Left kidney (tissue), 2 donors: ENCODE data around the gene SLCO4A1. TPM values are rescaled to one million over a fixed set of nuclear protein-coding genes. Genes with fewer than 3 reads are reported as not detected.
A peak's percentile ranks its signal among the peaks of the same experiment; 100 is the strongest.
"Not testable (repeated sequence)": the region's sequence is repeated elsewhere in the genome, so short reads cannot be mapped to it uniquely, and the experiment has no call there.

ENCODE experiments used
- DNase-seq: peaks from one replicate; pipeline ENCODE4 v3.0.0-alpha.2; 2013
- polyA plus RNA-seq: library from polyadenylated mRNA; unstranded; fragments of 120-200 nt; gene quantifications from one replicate; pipeline ENCODE4 v1.2.1, GENCODE V29; 2013; ENCODE audit not compliant: insufficient read length

Gene SLCO4A1
- polyA plus RNA-seq, 1 donor, result 2.0 TPM

DNA sequence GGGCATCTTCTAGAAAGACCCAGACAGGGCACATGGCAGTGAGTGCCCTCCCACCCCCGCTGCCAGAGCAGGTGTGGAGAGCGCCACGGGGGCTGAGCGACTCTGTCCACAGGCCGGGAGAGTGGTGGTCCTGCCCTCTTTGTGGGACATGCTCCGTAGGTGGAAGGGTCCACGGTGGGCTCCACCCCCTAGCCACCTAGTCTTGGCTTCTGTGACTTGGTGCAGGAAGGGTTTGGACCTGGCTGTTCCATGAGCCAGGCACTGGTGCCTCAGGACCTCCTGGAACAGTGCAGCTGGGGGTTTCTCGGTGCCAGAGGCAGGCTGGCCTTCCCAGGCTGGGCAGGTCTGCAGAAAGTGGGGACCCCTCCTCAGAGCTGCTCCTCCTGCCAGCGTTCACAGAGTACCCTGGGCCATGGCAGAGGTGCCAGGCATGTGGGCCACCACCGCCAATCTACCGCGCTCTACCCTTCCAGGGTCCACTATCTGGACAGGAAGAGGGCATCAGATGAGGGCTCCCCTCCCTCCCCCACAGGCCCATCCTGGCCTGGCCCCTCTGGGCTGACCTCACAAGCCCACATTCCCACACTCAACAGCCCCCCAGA is 23.0 kb downstream of the SLCO4A1 start:
- no peak for DNase-seq

DNA sequence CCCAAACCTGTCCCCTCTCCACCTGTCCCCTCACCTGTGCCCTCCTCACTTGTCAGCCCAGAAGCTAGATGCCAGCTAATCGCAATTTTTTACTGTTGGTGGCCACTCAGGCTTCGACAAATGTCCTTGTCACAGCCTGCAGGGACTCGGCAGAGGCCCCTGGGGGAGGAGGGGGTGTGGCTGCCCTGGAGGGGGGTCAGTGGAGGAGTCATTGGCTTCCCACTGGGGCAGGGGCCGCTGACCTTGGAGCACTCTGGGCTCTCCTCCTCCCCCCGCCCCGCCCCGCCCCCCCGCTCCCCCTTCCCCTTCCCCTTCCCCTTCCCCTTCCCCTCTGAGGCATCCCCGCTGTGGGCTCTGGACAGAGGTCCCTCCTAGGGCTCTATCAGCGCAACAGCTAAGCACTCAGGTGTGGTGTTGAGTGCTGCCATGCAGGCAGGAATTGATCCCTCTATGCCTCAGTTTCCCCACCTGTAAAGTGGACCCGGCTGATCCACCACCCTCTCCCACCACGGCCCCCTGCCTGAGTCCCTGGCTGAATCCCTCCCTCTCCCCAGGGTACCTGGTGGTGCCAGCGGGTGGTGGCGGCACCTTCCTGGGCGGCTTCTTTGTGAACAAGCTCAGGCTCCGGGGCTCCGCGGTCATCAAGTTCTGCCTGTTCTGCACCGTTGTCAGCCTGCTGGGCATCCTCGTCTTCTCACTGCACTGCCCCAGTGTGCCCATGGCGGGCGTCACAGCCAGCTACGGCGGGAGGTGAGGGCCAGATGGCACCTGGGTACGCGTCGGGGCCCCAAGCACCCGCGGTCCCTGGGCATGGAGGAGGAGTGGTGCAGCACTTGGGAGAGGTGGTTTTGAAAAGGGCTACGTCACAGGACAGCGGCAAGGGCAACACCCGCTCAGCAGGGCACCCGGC is 23.8 kb downstream of the SLCO4A1 start:
- DNase-seq, result no peak

DNA sequence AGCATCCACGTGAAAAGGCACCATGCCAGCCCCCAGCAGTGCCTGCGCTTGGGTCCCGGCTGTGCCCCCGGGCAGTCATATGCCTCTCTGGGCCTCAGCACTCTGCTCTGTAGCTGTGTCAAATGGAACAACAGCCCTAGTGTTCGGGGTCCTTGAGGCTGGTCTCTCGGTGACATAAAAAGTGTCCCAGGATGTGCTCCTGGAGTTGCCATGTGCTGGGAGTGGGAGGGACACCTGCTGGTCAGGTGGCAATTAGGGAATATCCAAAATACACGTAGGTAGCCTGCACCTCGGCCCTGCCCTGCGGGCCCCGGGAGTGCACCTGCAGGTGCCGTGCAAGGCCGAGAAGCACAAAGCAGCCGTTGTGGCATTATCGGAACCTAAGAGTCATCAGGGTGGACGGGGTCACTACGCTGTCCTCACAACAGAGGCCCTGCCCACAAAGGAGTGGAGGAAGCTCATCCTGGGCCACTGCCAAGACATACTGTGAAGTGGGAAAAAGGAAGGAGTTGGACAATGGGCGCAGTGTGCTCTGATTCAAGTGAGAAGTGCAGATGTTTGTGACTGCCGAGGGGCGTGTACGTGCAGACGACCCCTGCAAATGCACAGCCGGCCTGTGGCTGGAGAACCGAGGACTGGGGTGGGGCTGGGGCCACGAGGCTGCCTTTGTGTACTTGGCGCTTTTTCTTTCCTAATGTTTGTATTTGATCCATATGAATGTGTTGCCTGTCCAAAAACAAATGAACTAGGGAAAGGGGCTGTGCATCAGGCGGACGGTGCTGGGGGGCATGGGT is 24.6 kb downstream of the SLCO4A1 start:
- DNase-seq, result no peak

DNA sequence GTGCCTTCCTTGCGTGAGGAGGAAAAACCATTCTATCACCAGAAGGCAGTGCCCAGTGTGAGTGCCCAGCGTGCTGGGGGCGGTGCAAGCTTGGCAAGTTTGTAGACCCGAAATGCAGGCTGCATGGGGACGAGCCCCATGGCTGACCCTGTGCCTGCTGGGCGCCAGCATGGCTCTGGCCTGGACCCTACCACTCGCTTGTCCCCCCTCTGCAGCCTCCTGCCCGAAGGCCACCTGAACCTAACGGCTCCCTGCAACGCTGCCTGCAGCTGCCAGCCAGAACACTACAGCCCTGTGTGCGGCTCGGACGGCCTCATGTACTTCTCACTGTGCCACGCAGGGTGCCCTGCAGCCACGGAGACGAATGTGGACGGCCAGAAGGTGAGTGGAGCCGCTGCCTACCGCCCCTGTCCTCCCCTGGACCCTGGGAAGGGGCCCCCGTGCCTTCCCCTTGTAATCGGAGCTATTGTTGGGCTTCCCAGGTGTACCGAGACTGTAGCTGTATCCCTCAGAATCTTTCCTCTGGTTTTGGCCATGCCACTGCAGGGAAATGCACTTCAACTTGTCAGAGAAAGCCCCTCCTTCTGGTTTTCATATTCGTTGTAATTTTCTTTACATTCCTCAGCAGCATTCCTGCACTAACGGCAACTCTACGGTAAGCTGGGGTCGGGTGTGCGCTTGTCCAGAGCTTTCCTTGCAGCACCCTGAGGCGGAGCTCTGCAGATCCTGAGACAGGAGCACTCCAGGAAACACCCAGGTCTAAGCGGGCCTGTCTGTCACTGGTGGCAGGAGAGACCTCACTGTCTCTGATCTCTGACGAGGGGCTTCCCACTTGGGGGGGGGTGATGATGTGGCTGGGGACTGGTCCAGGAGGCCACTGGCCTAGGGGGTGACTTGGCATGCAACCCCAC is 25.5 kb downstream of the SLCO4A1 start:
- no peak for DNase-seq

DNA sequence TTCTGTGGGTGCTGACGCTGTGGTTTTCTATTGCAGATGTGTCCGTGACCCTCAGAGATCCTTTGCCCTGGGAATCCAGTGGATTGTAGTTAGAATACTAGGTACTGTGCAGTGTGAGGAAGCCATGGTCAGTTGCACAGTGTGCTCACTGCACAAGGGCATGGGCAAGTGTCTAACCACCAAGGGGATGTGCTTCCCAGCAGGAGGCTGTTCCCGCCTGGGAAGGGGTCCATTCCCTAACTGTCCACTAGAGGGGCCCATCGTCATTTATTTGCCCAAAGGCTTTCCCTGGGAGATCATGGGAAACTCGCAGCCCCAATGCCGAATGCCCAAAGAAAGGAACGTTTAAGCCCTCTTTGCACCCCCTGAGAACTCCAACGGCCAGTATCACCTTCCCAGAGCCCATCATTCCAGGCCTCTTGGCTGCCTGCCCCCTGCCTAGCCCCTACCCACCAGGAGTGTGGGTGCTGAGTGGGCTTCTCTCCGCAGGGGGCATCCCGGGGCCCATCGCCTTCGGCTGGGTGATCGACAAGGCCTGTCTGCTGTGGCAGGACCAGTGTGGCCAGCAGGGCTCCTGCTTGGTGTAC is 26.2 kb downstream of the SLCO4A1 start:
- peak; percentile 83 for DNase-seq

DNA sequence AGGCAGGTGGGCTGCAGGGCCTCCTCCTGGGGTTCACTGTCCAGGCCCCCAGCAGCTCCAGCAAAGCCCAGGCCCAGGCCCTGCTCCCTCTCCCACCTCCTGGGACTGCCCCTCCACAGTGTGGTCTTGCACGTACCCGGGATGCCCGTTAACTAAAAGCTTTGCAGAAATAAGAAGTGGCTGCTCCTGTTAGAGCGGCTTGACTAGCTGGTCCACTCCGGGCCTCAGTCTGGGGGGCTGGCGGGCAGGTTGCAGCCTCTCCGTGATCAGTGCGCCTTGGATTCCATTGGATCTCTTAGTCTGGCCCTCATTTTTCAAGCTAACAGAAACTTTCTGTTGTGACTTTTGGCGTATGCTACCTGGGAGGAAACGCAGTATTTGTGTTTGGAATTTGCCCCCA is 26.9 kb downstream of the SLCO4A1 start:
- no peak for DNase-seq

DNA sequence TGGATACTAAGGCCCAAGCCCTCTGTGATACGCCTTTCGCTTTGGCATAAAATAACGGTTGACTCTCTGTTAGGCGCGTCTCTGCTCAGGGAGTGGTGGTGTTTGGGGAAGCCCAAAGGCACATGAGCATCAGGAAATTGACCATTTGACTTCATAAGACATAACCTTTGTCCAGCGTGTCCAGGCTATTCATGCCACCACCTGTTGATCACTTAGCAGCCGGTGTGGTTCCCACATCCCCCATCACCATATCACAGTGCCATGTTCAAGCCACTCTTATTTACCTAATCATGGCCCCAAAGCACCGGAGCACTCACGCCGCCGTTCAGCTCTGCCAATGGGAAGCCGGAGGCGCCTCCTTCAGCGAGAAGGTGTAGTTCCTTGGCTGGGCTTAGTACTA is 27.9 kb downstream of the SLCO4A1 start:
- no peak for DNase-seq

DNA sequence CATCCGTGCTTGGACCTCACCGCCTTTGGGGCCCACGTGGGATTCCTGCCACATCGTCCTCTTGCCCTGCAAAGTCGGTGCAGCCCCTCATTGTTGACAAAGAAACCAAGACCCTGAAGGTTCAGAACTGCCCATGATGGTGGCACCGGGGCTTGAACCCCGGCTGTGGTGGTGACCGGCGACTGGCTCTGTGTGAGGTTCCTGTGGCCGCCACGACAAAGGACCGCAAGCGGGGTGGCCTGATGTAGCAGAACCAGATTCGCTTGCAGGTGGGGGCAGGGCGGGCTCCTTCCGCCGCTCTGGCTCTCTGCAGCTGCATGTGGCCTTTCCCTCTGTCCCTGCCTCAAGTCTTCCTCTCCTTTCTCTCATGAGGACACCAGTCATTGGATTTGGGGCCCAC is 28.7 kb downstream of the SLCO4A1 start:
- no peak for DNase-seq

DNA sequence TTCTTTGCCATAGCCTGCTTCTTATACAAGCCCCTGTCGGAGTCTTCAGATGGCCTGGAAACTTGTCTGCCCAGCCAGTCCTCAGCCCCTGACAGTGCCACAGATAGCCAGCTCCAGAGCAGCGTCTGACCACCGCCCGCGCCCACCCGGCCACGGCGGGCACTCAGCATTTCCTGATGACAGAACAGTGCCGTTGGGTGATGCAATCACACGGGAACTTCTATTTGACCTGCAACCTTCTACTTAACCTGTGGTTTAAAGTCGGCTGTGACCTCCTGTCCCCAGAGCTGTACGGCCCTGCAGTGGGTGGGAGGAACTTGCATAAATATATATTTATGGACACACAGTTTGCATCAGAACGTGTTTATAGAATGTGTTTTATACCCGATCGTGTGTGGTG is 29.5 kb downstream of the SLCO4A1 start:
- DNase-seq, result no peak

DNA sequence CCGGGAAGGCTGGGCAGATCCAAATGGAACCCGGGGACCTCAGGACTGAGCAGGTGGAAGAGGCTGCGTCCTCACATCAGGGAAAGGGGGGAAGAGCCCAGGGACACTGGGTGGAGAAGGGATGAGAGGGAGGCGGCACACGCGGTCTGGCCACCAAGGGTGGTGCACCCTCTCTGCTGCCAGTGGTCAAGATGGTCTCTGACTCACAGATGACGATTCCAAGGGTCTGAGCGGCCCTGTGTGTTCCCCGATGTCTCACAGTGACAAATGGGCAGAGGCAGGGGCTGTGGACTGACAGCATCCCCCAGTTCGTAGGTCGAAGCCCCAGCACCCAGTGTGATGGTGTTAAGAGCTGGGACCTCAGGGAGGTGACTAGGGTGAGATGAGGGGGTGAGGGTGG is 32.1 kb downstream of the SLCO4A1 start:
- DNase-seq, result no peak

DNA sequence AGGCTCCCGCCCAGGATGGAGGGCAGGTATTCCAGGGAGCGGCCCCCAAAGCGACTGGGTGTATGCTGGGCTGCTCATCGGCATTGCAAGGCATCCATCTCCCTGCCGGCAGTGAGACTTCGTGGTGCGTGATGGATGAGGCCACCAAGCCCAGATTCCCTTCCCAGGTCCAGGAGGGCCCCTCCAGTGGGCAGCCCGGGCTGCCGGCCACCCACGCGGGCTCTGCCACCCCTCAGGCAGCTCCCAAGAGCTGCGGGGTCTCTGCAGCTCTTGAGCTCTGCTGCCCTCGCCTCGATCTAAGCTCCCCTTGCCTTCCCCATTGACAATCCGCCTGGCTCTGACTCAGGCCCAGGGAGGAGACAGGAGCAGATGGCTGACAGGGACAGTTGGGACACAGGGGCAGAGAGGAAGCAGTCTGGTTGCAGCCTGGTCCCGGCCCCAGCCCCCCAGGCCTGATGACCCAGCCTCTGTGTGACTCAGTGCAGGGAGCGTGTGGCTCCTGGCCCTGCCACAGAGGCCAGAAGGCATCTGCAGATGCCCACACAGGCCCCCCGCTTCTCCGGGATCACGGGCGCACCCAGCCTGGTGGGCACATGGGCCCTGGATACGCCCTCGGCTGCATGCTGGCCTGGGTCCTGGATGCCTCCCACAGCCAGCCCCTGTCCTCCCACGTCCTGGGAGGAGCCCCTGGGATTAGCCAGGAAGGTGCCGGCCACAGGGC is 33.0 kb downstream of the SLCO4A1 start:
- no peak for DNase-seq

DNA sequence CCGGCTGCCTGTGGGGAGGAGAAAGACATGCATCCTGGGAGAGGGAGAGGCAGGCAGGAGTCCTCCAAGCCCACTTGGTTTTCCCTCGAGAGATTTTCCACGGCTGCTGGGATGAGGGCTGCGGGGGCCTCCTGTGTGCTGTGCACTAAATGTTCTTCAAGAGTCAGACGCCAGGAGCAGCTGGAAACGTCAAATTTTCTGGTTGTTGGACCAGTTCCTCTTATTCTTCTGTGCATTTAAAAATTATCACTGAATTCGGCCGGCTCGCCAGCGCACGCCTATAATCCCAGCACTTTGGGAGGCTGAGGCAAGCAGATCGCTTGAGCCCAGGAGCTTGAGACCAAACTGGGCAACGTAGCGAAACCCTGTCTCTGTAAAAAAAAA is 33.6 kb downstream of the SLCO4A1 start:
- no peak for DNase-seq

DNA sequence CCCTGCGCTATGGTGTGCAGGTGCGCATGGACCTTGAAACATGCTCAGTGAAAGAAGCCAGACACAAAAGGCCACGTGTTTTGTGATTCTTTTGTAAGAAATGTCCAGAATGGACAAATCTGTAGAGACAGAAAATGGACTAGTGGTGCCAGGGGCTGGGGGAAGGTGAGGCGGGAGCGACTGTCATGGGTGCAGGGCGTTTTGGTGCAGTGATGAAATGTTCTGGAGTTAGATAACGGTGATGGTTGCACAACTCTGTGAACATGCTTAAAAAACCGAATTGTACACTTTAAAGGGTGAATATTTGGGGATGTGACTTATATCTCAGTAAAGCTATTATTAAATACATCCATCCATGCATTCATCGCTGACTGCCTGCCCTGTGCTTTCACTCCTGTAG is 34.7 kb downstream of the SLCO4A1 start:
- no peak for DNase-seq

DNA sequence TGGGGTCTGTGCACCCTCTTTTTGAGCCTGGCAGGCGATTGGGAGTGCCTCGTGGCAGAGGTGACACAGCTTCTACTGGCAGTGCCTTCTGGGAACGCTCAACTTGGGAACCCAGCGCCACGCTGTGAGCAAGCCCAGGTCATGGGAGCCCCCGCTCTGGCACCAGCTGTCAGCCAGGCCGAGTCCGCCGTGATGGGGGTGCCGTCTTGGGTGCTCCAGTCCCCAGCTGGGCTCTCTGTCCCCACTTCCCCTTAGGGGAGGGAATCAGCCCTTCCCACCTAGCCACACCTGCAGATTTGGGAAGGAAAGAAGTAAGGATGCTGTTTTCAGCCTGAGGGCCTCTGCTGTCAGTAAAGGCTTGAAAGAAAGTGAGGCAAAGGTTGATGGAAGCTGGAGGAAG is 35.4 kb downstream of the SLCO4A1 start:
- DNase-seq, result no peak

DNA sequence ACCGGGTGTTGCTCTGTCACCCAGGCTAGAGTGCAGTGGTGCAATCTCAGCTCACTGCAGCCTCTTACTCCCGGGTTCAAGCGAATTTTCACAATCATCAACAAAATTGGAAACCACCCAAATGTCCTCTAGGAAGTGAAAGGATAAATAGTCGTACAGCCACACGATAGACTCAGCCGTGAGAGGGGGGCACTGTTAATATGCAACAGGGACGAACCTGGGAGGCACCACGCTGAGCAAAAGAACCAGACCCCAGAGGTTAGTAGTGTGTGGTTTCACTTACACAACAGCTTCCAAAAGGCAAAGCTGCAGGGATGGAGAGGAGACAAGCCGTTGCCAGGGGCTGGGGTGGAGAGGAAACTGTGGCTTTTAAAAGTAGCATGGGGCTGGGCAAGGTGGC is 36.2 kb downstream of the SLCO4A1 start:
- no peak for DNase-seq

DNA sequence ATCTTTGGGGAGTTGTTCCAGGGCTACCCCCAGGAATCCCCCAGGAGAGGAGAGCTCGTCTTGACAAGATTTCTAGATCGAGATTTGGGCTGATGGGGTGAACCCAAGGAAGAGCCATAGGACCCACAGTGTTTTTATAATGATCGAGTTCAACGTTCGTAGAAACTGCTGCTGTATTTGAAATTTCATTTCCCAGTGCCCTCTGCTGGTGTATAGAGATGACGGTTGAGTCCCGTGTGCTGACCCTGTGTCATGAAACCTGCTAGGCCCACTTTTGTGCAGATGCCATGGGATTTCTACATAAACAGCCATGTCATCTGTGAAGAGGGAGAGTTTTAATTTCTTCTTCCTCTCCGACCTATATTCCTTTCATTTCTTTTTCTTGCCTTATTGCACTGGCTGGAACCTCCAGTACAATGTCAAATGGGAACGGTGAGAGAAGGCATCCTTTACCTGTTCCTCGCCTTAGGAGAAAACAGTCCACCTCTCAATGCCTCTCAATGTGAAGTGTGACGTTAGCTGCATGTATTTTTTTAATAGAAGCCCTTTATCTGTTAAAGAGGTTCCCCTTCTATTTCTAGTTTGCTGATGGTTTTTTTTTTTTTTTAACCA is 37.8 kb downstream of the SLCO4A1 start:
- no peak for DNase-seq

DNA sequence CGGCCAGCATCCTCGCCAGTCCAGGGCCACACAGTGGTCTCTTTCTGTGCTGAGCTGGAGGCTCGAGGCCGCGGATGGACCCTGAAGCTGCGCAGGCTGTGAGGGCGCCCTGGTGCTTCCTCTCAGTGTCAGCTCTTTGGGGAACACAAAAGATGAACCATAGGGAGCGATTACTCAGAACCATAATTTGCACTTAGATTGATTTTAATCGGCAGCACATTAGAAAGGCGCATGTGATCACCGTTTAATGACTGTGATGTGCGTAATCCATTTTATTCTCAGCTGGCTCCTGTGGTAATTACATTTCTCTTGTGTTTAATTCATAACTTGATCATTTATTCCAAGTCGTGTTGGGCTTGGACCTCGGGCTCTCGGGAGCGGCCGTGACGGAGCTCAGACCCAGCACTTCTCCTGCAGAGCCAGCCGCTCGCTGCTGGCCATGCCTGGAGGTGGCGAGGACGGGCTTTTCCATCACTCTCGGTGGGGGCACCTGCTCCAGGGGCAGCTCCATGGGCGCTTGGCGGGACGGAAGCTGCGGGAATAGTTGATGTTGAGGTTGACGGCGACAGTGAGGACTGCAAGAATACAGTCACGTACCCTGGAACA is 40.7 kb downstream of the SLCO4A1 start:
- no peak for DNase-seq

DNA sequence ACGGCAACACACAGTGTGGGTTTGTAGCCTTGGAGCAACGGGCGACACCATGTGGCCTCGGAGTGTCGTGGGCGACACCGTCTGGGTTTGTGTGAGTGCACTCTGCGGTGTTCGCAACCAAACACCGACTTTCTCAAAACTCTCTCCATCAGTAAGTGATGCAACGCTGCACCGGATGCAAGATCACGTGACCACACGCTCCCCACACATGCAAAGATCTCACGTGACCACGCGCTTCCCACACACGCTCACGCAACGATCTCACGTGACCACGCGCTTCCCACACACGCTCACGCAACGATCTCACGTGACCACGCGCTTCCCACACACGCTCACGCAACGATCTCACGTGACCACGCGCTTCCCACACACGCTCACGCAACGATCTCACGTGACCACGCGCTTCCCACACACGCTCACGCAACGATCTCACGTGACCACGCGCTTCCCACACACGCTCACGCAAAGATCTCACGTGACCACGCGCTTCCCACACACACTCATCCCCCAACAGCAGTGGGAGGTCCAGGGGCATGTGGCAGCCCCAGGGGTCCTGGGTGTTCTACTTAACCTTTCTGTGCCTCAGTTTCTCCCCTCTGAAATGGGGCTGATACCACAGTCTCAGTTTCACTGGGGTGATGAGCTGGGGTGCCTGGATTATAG is 41.5 kb downstream of the SLCO4A1 start:
- DNase-seq, result not testable (repeated sequence)

DNA sequence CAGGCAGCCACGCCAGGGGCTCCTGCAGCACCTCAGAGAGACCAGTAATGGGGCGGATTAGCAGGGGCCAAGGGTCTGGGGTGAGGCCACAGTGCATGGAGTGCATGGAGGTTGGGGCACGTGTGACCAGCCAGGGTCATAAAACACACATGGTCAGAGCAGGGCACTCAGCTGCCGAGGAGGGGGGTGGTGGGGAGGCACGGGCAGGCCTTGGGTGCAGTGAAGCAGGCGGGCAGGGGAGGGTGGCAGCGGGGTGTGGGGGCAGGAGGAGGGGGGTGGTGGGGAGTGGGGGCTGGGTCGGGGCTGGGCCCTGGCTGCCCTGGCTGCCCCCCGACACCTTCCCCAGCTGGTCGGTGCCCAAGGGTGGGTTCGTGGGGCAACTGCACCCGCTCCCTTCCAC is 42.7 kb downstream of the SLCO4A1 start:
- no peak for DNase-seq
